H1 (cell line): ENCODE data around the gene CASTOR1. TPM values are rescaled to one million over a fixed set of nuclear protein-coding genes. Genes with fewer than 3 reads are reported as not detected.

ENCODE experiments used
- CTCF ChIA-PET: fragments of 300-600 bp; sonication (Branson Sonifier 250); formaldehyde crosslinking; loops from one replicate; lab custom pipeline; 2021; ENCODE audit not compliant: partially characterized antibody; lab: Charles Lee
- POLR2A ChIA-PET: fragments of 300-600 bp; sonication (Branson Sonifier 250); formaldehyde crosslinking; loops from one replicate; lab custom pipeline; 2021; ENCODE audit warnings: inconsistent platforms; ENCODE audit not compliant: partially characterized antibody; lab: Charles Lee
- DNase-seq, 2 experiments: peaks; one replicate each; pipeline versions ENCODE4 v3.0.0 to v3.0.0-alpha.2; 2010 to 2022; ENCODE audit warnings: low spot score in 2 of 2, low read depth in 1 of 2, mixed read lengths in 1 of 2
- FAIRE-seq: peaks from 2 replicates; lab custom pipeline; 2011; peaks lifted over from hg19 to GRCh38; lab: Jason Lieb, UNC
- H2AFZ ChIP-seq: 2 replicates; pipeline ENCODE4 v1.8.1; 2012; ENCODE audit warnings: low read length, inconsistent platforms
- H2AK5ac ChIP-seq: 2 replicates; pipeline ENCODE4 v1.6.1; 2013; ENCODE audit warnings: low read depth, low read length
- H2BK120ac ChIP-seq: replicated peaks from 2 replicates; pipeline ENCODE3; 2013; ENCODE audit warnings: low read depth, low read length, inconsistent platforms
- H2BK12ac ChIP-seq: 2 replicates; pipeline ENCODE4 v1.6.1; 2013; ENCODE audit warnings: low read depth, low read length
- H2BK15ac ChIP-seq: 2 replicates; pipeline ENCODE4 v1.6.1; 2013; ENCODE audit warnings: low read length
- H2BK20ac ChIP-seq: 2 replicates; pipeline ENCODE4 v1.6.1; 2013; ENCODE audit warnings: low read length
- H2BK5ac ChIP-seq: 2 replicates; pipeline ENCODE4 v1.6.1; 2013; ENCODE audit warnings: low read depth, low read length
- H3K14ac ChIP-seq: 2 replicates; pipeline ENCODE4 v1.6.1; 2013; ENCODE audit warnings: inconsistent platforms; ENCODE audit not compliant: insufficient read length
- H3K18ac ChIP-seq: 2 replicates; pipeline ENCODE4 v1.6.1; 2013; ENCODE audit warnings: low read length; ENCODE audit errors: extremely low read depth
- H3K23ac ChIP-seq: 2 replicates; pipeline ENCODE4 v1.6.1; 2013; ENCODE audit warnings: inconsistent platforms; ENCODE audit not compliant: insufficient read length
- H3K23me2 ChIP-seq: 2 replicates; pipeline ENCODE4 v1.6.1; 2013; ENCODE audit warnings: low read depth, low read length
- H3K27ac ChIP-seq: 2 replicates; pipeline ENCODE4 v1.6.1; 2011; ENCODE audit warnings: low read depth, low read length, inconsistent platforms
- H3K27me3 ChIP-seq, 4 experiments: replicated peaks in 1 of 4; 1 replicate in 1 of 4; 2 replicates in 3 of 4; pipeline versions ENCODE4 v1.6.1 to v1.8.1; 2011 to 2013; ENCODE audit warnings: low read length in 3 of 4, mild to moderate bottlenecking in 3 of 4, inconsistent platforms in 2 of 4, mixed read lengths in 2 of 4, moderate library complexity in 1 of 4; ENCODE audit not compliant: control insufficient read depth in 3 of 4, insufficient read depth in 3 of 4; ENCODE audit errors: extremely low read depth in 1 of 4
- H3K36me3 ChIP-seq, 4 experiments: 2 replicates each; pipeline versions ENCODE4 v1.6.1 to v1.8.1; 2011 to 2013; ENCODE audit warnings: mild to moderate bottlenecking in 4 of 4, low read length in 3 of 4, moderate library complexity in 2 of 4, control low read depth in 1 of 4, inconsistent platforms in 1 of 4; ENCODE audit not compliant: insufficient read depth in 4 of 4, control insufficient read depth in 2 of 4
- H3K4ac ChIP-seq: replicated peaks from 2 replicates; pipeline ENCODE3; 2013; ENCODE audit warnings: low read length, low read depth, mixed read lengths, inconsistent platforms; ENCODE audit not compliant: insufficient read length
- H3K4me1 ChIP-seq, 4 experiments: replicated peaks in 1 of 4; 1 replicate in 1 of 4; 2 replicates in 3 of 4; pipeline versions ENCODE4 v1.6.1 to v1.8.1; 2011 to 2013; ENCODE audit warnings: low read length in 3 of 4, inconsistent platforms in 2 of 4, mixed read lengths in 1 of 4; ENCODE audit not compliant: insufficient read depth in 4 of 4, control insufficient read depth in 3 of 4
- H3K4me2 ChIP-seq, 2 experiments: 2 replicates each; pipeline versions ENCODE4 v1.6.1 to v1.8.1; 2011 to 2013; ENCODE audit warnings: low read depth in 2 of 2, low read length in 2 of 2, control low read depth in 1 of 2, inconsistent platforms in 1 of 2, mild to moderate bottlenecking in 1 of 2; ENCODE audit not compliant: insufficient read depth in 1 of 2
- H3K4me3 ChIP-seq, 4 experiments: fragments of 200-600, 300-600 bp in 1 of 4; sonication (generic), shearing (Covaris generic), sonication (Bioruptor Twin) in 1 of 4; 2 replicates each; pipeline versions ENCODE4 v1.5.1 to v1.8.1; 2011 to 2016; ENCODE audit warnings: low read length in 4 of 4, low read depth in 3 of 4, control low read depth in 2 of 4, inconsistent platforms in 2 of 4, mild to moderate bottlenecking in 2 of 4, mixed read lengths in 1 of 4, moderate library complexity in 1 of 4; ENCODE audit not compliant: insufficient read depth in 2 of 4; ENCODE audit errors: extremely low read depth in 1 of 4
- H3K56ac ChIP-seq: replicated peaks from 2 replicates; pipeline ENCODE3; 2013; ENCODE audit warnings: low read depth, mild to moderate bottlenecking, mixed read lengths, low read length, inconsistent platforms; ENCODE audit not compliant: insufficient read length
- H3K79me1 ChIP-seq: 2 replicates; pipeline ENCODE4 v1.6.1; 2013; ENCODE audit warnings: low read depth, low read length, control low read depth
- H3K79me2 ChIP-seq, 2 experiments: 2 replicates each; pipeline versions ENCODE4 v1.6.1 to v1.8.1; 2012 to 2013; ENCODE audit warnings: low read length in 2 of 2, mild to moderate bottlenecking in 2 of 2, inconsistent platforms in 1 of 2; ENCODE audit not compliant: insufficient read depth in 2 of 2, control insufficient read depth in 1 of 2
- H3K9ac ChIP-seq, 4 experiments: replicated peaks in 1 of 4; 1 replicate in 1 of 4; 2 replicates in 3 of 4; pipeline versions ENCODE4 v1.6.1 to v1.8.1; 2011 to 2013; ENCODE audit warnings: low read depth in 3 of 4, low read length in 3 of 4, control low read depth in 2 of 4, mild to moderate bottlenecking in 2 of 4, moderate library complexity in 2 of 4, inconsistent platforms in 1 of 4; ENCODE audit errors: extremely low read depth in 1 of 4
- H3K9me3 ChIP-seq, 2 experiments: 2 replicates each; pipeline versions ENCODE4 v1.6.1 to v1.8.1; 2012 to 2013; ENCODE audit warnings: mild to moderate bottlenecking in 2 of 2, moderate library complexity in 2 of 2, control low read depth in 1 of 2, inconsistent platforms in 1 of 2, low read depth in 1 of 2, low read length in 1 of 2, mixed read lengths in 1 of 2; ENCODE audit not compliant: insufficient read depth in 2 of 2
- H4K20me1 ChIP-seq, 2 experiments: replicated peaks in 1 of 2; 2 replicates each; pipeline versions ENCODE3 to v1.8.1; 2011 to 2013; ENCODE audit warnings: inconsistent platforms in 2 of 2, low read length in 2 of 2, mild to moderate bottlenecking in 1 of 2; ENCODE audit not compliant: insufficient read depth in 2 of 2, control insufficient read depth in 1 of 2
- H4K5ac ChIP-seq: 2 replicates; pipeline ENCODE4 v1.6.1; 2013; ENCODE audit warnings: low read length, low read depth, mixed read lengths, inconsistent platforms; ENCODE audit not compliant: insufficient read length
- H4K8ac ChIP-seq: 2 replicates; pipeline ENCODE4 v1.8.0; 2013; ENCODE audit warnings: mild to moderate bottlenecking, moderate library complexity, low read length, inconsistent platforms; ENCODE audit not compliant: insufficient read depth; ENCODE audit errors: extremely low read depth
- H4K91ac ChIP-seq: replicated peaks from 2 replicates; pipeline ENCODE3; 2013; ENCODE audit warnings: low read length, mixed read lengths, inconsistent platforms; ENCODE audit not compliant: insufficient read length
- WGBS, 2 experiments: shearing (Covaris generic) in 1 of 2; methylation state at CpG; one replicate each; pipeline versions ENCODE4 v1.1.6 to v1.1.7; 2013 to 2015; ENCODE audit warnings: low lambda C conversion rate in 2 of 2, mixed read lengths in 2 of 2, inconsistent platforms in 1 of 2, low coverage in 1 of 2, missing lambda C conversion rate in 1 of 2; ENCODE audit not compliant: insufficient replicate concordance in 2 of 2, insufficient coverage in 1 of 2, insufficient read length in 1 of 2; ENCODE audit errors: extremely low coverage in 1 of 2, missing lambda C conversion rate in 1 of 2; 5-methylcytosine and 5-hydroxymethylcytosine counted together
- polyA plus RNA-seq, 7 experiments: library from polyadenylated mRNA; depleted of rRNA in 3 of 7; stranded (reverse) in 5 of 7; unstranded in 2 of 7; fragments of >200 nt in 5 of 7; fragments of 200-250 nt in 2 of 7; gene quantifications; 1 replicate in 5 of 7; 2 replicates in 1 of 7; 4 replicates in 1 of 7; pipeline versions ENCODE4 v1.2.1 to v1.2.3, GENCODE V29; 2011 to 2013; ENCODE audit warnings: missing spikeins in 2 of 7, mixed read lengths in 2 of 7
- total RNA-seq: library from RNA; stranded (reverse); fragmentation: NEBNext Ultra II Directional; extraction: Animal tissue kit (Norgen Biotek cat#: 25700); gene quantifications from 2 replicates; pipeline ENCODE4 v1.2.1, GENCODE V29; 2021

CASTOR1 gene
- total and polyA plus RNA-seq, 2 of the 8 experiments (the other 6 are each of a cell fraction or from before 2014, with no cell fraction given) = 10.3 to 36.0 TPM

- Histone ChIP-seq H3K27ac (no peak overlapping the region), H4K5ac (no peak overlapping the region), H3K9ac (no peak overlapping the region), H3K23ac (no peak overlapping the region), H3K27me3 (no peaks in the 10 kb centered on the region), H3K4me2 (no peak overlapping the region), H3K4me3 (no peak overlapping the region), H4K8ac (no peak overlapping the region), H3K36me3 (no peaks in the 10 kb centered on the region), H2BK12ac (no peak overlapping the region), H3K79me2 (no peaks in the 10 kb centered on the region), H3K9me3 (no peaks in the 10 kb centered on the region), H2BK20ac (no peak overlapping the region), H3K56ac (no peak overlapping the region), H3K79me1 (no peaks in the 10 kb centered on the region), H3K14ac (no peak overlapping the region), H2BK15ac (no peak overlapping the region), H3K23me2 (peaks cover 12% of the 10 kb centered on the region; the same call in 1 of the 2 replicates), H2AFZ (no peak overlapping the region), H4K20me1 (no peaks in the 10 kb centered on the region), H3K4ac (no peak overlapping the region), H3K18ac (no peak overlapping the region), H3K4me1 (peaks cover 0 to 18% (median 14%) of the 10 kb centered on the region in 4 experiments; a peak in 6 of 7 replicates), H2AK5ac (no peak overlapping the region), H2BK5ac (no peak overlapping the region), H4K91ac (no peak overlapping the region), H2BK120ac (no peak overlapping the region)
- FAIRE-seq = no peak
- CTCF ChIA-PET = interaction anchor here (0.8 to 9.1 kb wide), 2 partner anchors 8 to 30 kb away, joined by 3 to 203 read pairs; partner anchors contain the start of gene TBC1D10A
- 88% methylated on average over 7 of the region's 7 CpGs; no CpG with 5 or more reads in 1 of the 2 experiments for WGBS, 2 experiments
- no peak for DNase-seq
- POLR2A ChIA-PET = interaction anchor here (1.2 kb wide), 1 partner anchor 44 kb away, joined by 3 read pairs; no protein-coding TSS in a partner anchor
These were observed 3.7 kb upstream of the CASTOR1 start for GRCh38 chr22:30293026-30293425.
